Stimulated activated CD4-positive, alpha-beta T cell treated with anti-CD3 and anti-CD28 coated beads, TNF-alpha, amount 100 ng/mL, for 48 hours (primary cell): ENCODE measurements around the gene CASTOR1.

ENCODE experiments used
- DNase-seq, 3 donors: peaks; one replicate each; pipeline ENCODE4 v3.0.0-alpha.2; 2020; ENCODE audit warnings: low read depth in 3 of 3

The CASTOR1 gene

GRCh38 chr22:30320021-30320556 lies 30.8 kb upstream of the CASTOR1 start:
- no peak for DNase-seq

- no peak for DNase-seq
Measured at GRCh38 chr22:30318799-30319419, 29.6 kb upstream of the CASTOR1 start.

GRCh38 chr22:30317778-30318177 lies 28.5 kb upstream of the CASTOR1 start:
- no peak for DNase-seq

- no peak for DNase-seq
Measured at GRCh38 chr22:30315962-30316576, 26.8 kb upstream of the CASTOR1 start.

GRCh38 chr22:30314915-30315314 lies 25.6 kb upstream of the CASTOR1 start:
- DNase-seq: no peak

GRCh38 chr22:30313527-30314363 lies 24.4 kb upstream of the CASTOR1 start:
- DNase-seq: no peak

- no peak for DNase-seq
Measured at GRCh38 chr22:30312053-30312452, 22.7 kb upstream of the CASTOR1 start.

- DNase-seq: no peak
Measured at GRCh38 chr22:30310881-30311771, 21.8 kb upstream of the CASTOR1 start.

GRCh38 chr22:30309951-30310741 lies 20.8 kb upstream of the CASTOR1 start:
- DNase-seq: no peak

- DNase-seq: no peak
Measured at GRCh38 chr22:30308518-30309230, 19.4 kb upstream of the CASTOR1 start.

- DNase-seq: no peak
Measured at GRCh38 chr22:30308093-30308492, 18.8 kb upstream of the CASTOR1 start.

- no peak for DNase-seq
Measured at GRCh38 chr22:30307041-30307574, 17.8 kb upstream of the CASTOR1 start.

- no peak for DNase-seq
Measured at GRCh38 chr22:30306627-30307011, 17.3 kb upstream of the CASTOR1 start.

- no peak for DNase-seq
Measured at GRCh38 chr22:30305906-30306626, 16.8 kb upstream of the CASTOR1 start.

GRCh38 chr22:30305519-30305905 lies 16.2 kb upstream of the CASTOR1 start:
- DNase-seq: no peak

GRCh38 chr22:30304495-30305244 lies 15.4 kb upstream of the CASTOR1 start:
- DNase-seq: no peak

- no peak for DNase-seq
Measured at GRCh38 chr22:30302810-30303138, 13.5 kb upstream of the CASTOR1 start.

GRCh38 chr22:30301995-30302809 lies 12.9 kb upstream of the CASTOR1 start:
- DNase-seq: no peak
